ENCODE data around the gene PIEZO2. TPM values are rescaled to one million over a fixed set of nuclear protein-coding genes. Genes with fewer than 3 reads are reported as not detected.

Gene PIEZO2
- total and polyA plus RNA-seq, 7 donors, result 0.03 to 0.64 (median 0.13) TPM

DNA sequence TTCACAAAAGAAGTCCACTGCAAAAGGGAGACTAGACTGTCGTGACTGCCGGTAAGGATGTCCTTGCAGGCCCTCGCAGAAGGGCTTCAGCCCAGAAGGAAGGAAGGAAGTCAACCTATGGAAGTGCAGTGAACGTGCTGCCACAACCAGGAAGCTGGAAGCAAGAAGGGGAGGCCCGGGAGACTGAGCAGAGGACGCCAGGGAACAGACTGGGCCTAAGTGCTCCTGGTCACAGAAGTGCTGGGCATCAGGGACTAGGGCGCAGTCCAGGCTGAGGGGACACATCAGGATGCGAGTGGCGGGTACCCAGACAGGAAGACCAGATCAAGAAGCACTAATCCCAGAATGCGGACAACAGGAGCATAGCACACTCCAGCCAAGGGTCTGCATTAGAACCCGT, 78.8 kb downstream of the PIEZO2 start:
- ATAC-seq, result no peak
- Histone ChIP-seq H3K9me3 (no peaks in the 10 kb centered on the region), H3K27ac (no peak overlapping the region), H3K4me3 (no peak overlapping the region), H3K27me3 (ENCODE audit: insufficient read depth in 3 of 3, low read length in 2 of 3) (no peaks in the 10 kb centered on the region), H3K4me1 (no peaks in the 10 kb centered on the region), H3K36me3 (ENCODE audit: insufficient read depth in 1 of 2, low read depth in 1 of 2) (no peaks in the 10 kb centered on the region)
- WGBS, 3 donors, result 77 to 83% (median 83%) methylated on average over 11 of the region's 11 CpGs
- intact Hi-C loops (cut with DNase I), result no loop called here
- no peak for DNase-seq
- TF ChIP-seq, protein P1, sequence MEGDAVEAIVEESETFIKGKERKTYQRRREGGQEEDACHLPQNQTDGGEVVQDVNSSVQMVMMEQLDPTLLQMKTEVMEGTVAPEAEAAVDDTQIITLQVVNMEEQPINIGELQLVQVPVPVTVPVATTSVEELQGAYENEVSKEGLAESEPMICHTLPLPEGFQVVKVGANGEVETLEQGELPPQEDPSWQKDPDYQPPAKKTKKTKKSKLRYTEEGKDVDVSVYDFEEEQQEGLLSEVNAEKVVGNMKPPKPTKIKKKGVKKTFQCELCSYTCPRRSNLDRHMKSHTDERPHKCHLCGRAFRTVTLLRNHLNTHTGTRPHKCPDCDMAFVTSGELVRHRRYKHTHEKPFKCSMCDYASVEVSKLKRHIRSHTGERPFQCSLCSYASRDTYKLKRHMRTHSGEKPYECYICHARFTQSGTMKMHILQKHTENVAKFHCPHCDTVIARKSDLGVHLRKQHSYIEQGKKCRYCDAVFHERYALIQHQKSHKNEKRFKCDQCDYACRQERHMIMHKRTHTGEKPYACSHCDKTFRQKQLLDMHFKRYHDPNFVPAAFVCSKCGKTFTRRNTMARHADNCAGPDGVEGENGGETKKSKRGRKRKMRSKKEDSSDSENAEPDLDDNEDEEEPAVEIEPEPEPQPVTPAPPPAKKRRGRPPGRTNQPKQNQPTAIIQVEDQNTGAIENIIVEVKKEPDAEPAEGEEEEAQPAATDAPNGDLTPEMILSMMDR (IDR thresholded peaks at IDR 0.05), result no peak

DNA sequence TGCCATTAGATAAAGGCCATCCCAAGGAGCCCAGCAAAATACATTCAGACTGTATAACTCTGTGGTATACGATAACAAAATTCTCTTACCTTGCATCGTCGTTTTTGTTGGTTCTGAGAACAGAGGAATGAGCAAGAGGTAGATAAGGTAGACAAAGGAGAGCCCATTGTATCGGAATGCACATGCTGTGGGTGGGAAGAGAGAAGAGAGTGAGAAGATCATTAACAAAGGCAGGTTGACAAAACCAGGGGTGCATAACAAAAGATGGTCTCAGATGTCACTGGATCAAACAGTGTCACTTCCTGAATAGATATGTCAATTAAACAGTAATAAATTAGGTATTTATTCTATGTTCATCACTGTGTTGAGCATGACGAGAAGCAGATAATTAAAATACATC, 83.3 kb downstream of the PIEZO2 start:
- ATAC-seq (no peak), DNase-seq (no peak)
- H3K4me3 ChIP-seq, result no peak overlapping the region
- H3K4me1 ChIP-seq, result no peaks in the 10 kb centered on the region
- TF ChIP-seq, protein P1 (IDR thresholded peaks at IDR 0.05), result no peak
- H3K9me3 ChIP-seq, result no peaks in the 10 kb centered on the region
- H3K27ac ChIP-seq, result no peak overlapping the region
- intact Hi-C loops (cut with DNase I), result no loop called here
- no peaks in the 10 kb centered on the region for H3K27me3 ChIP-seq (ENCODE audit: insufficient read depth in 3 of 3, low read length in 2 of 3)
- no peaks in the 10 kb centered on the region for H3K36me3 ChIP-seq (ENCODE audit: insufficient read depth in 1 of 2, low read depth in 1 of 2)
- WGBS, 3 donors, result 79 to 85% (median 82%) methylated on average over 5 of the region's 5 CpGs

DNA sequence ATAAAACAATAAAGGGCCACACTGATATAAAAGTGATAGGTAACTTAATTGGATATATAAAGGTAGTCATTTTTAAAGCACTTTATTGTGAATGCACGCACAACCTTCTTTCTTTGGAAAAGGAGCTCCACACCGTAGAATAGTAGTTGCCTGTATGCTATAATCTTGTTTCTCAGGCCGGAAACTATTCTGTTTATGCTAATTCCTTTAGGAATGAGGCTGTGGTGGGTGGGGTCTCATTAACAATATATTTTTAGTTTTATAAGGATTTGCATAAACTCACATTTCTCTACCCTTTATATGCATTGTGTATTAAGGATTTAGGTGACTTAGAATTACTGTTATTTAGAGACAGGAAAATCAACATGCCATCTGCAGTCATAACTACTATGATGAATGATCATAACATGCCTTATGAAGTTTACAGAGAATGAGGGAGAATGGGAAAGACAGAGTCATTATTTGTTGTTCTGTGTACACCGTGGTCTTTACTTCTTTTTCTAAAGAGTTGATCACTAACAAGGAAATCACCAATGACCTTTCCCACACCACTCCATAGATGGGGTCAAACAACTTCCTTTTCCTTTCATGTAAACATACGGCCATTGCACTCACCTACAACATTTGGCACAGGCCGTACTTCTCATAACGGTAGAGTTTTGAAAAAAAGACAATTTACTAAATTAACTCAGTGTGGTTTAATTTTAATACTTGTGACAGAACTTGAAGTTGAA, 84.5 kb downstream of the PIEZO2 start:
- no peak overlapping the region for H3K27ac ChIP-seq
- H3K9me3 ChIP-seq, result no peaks in the 10 kb centered on the region
- WGBS, 3 donors, result 50 to 73% (median 67%) methylated on average over 7 of the region's 7 CpGs
- ATAC-seq (no peak), DNase-seq (no peak)
- H3K4me1 ChIP-seq, result no peaks in the 10 kb centered on the region
- H3K27me3 ChIP-seq (ENCODE audit: insufficient read depth in 3 of 3, low read length in 2 of 3), result no peaks in the 10 kb centered on the region
- TF ChIP-seq, protein P1 (IDR thresholded peaks at IDR 0.05), result no peak
- no peak overlapping the region for H3K4me3 ChIP-seq
- H3K36me3 ChIP-seq (ENCODE audit: insufficient read depth in 1 of 2, low read depth in 1 of 2), result no peaks in the 10 kb centered on the region
- intact Hi-C loops (cut with DNase I), result no loop called here

DNA sequence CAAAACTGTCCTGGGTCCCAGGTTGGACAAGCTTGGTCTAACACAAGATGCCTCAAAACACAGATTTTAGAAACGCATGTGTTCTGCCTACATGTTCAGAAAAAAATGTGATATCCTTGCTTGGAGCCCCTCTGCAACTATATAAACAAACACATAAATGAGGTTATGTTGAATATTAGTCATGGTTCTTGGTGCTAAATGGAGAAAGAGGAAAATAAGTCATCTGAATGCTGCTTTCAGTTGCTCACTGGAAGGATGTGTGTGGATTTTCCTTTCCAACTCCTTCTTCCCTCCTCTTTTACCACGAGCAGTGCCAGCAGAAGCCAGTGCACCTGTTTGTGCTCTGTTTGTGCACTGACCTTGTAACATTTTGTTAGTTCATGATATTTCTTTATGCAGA, 85.3 kb downstream of the PIEZO2 start:
- no peak for DNase-seq
- Histone ChIP-seq H3K4me3 (no peak overlapping the region), H3K36me3 (ENCODE audit: insufficient read depth in 1 of 2, low read depth in 1 of 2) (no peaks in the 10 kb centered on the region), H3K4me1 (no peaks in the 10 kb centered on the region), H3K9me3 (no peaks in the 10 kb centered on the region), H3K27me3 (ENCODE audit: insufficient read depth in 3 of 3, low read length in 2 of 3) (no peaks in the 10 kb centered on the region), H3K27ac (no peak overlapping the region)
- TF ChIP-seq, protein P1 (IDR thresholded peaks at IDR 0.05), result no peak
- WGBS, 3 donors, result 48 to 62% (median 50%) methylated on average over 2 of the region's 2 CpGs
- no peak for ATAC-seq
- intact Hi-C loops (cut with DNase I), result no loop called here

DNA sequence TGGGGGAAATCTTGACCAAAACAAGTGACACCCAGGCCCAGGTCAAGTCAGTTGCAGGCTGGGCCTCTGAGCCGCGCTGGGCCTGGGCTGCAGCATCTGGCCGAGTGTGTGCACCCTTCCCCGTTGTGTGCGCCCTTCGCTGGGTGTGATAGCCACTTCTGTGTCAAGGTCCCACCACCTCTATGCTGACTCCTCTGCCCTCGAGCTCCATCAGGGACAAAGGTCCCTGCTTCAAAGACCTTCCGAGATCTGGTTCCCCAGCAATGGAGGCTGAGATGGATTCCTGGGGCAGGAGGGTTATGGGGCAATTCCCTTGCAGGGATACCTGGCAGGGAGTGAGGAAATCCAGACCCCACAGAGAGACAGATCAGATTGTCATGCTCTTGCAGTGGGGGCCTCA, 93.6 kb downstream of the PIEZO2 start:
- ATAC-seq, result no peak
- no peaks in the 10 kb centered on the region for H3K4me1 ChIP-seq

More for the DNA sequence above, 93.6 kb downstream of the PIEZO2 start:
- WGBS, 3 donors, result 91 to 94% (median 94%) methylated on average over 8 of the region's 8 CpGs
- DNase-seq, result no peak
- H3K27me3 ChIP-seq (ENCODE audit: insufficient read depth in 3 of 3, low read length in 2 of 3), result no peaks in the 10 kb centered on the region
- TF ChIP-seq, protein P1 (IDR thresholded peaks at IDR 0.05), result no peak
- intact Hi-C loops (cut with DNase I), result no loop called here
- no peaks in the 10 kb centered on the region for H3K9me3 ChIP-seq
- no peaks in the 10 kb centered on the region for H3K36me3 ChIP-seq (ENCODE audit: insufficient read depth in 1 of 2, low read depth in 1 of 2)
- no peak overlapping the region for H3K4me3 ChIP-seq
- H3K27ac ChIP-seq, result no peak overlapping the region

All from psoas muscle (tissue), 8 donors.